ENCODE data around the gene U2AF2.
A peak's percentile ranks its signal among the peaks of the same experiment; 100 is the strongest.

The U2AF2 gene

GRCh38 chr19:55650602-55651230, 4.1 kb upstream of the U2AF2 start:
- no peak overlapping the region for H3K4me3 ChIP-seq (ENCODE audit: low read depth, low read length)

DNA sequence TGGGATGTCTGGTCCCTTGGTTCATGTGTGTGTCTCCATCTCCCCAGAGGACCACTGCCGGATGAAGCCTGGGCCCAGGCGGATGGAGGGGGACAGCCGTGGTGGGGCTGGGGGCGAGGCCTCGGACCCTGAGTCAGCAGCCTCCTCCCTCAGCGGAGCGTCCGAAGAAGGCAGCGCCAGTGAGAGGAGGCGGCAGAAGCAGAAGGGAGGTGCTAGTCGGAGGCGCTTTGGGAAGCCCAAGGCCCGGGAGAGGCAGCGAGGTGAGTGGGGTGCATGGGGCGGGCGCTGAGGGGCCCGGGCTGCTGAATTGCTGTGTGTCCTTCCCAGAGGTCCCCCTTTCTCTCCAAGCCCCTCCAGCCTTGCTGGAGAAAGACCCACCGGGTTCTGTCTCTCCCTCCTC, 3.6 kb upstream of the U2AF2 start:
- no peak for TF ChIP-seq ZNF10 (tag by site-specific recombination; IDR thresholded peaks at IDR 0.05)
- Histone ChIP-seq H3K36me3 (ENCODE audit: control insufficient read depth in 2 of 2, insufficient read depth in 1 of 2, low read length in 2 of 2) (peaks cover under 1 to 35% of the 10 kb centered on the region in 2 experiments; a peak in 2 of 3 replicates), H3K4me1 (ENCODE audit: control insufficient read depth, insufficient read depth, low read length) (peaks cover 8% of the 10 kb centered on the region; the same call in 1 of the 2 replicates), H3K27ac (ENCODE audit: extremely low read depth, low read depth, low read length) (no peak overlapping the region), H3K9me3 (ENCODE audit: control insufficient read depth, insufficient read depth, low read depth, low read length) (no peaks in the 10 kb centered on the region), H3K4me3 (ENCODE audit: low read depth, low read length) (no peak overlapping the region)
- ChIA-PET POLR2A (no interaction called here), CTCF (no interaction called here)

More at GRCh38 chr19:55650602-55651230, 4.1 kb upstream of the U2AF2 start:
- TF ChIP-seq, protein P1, sequence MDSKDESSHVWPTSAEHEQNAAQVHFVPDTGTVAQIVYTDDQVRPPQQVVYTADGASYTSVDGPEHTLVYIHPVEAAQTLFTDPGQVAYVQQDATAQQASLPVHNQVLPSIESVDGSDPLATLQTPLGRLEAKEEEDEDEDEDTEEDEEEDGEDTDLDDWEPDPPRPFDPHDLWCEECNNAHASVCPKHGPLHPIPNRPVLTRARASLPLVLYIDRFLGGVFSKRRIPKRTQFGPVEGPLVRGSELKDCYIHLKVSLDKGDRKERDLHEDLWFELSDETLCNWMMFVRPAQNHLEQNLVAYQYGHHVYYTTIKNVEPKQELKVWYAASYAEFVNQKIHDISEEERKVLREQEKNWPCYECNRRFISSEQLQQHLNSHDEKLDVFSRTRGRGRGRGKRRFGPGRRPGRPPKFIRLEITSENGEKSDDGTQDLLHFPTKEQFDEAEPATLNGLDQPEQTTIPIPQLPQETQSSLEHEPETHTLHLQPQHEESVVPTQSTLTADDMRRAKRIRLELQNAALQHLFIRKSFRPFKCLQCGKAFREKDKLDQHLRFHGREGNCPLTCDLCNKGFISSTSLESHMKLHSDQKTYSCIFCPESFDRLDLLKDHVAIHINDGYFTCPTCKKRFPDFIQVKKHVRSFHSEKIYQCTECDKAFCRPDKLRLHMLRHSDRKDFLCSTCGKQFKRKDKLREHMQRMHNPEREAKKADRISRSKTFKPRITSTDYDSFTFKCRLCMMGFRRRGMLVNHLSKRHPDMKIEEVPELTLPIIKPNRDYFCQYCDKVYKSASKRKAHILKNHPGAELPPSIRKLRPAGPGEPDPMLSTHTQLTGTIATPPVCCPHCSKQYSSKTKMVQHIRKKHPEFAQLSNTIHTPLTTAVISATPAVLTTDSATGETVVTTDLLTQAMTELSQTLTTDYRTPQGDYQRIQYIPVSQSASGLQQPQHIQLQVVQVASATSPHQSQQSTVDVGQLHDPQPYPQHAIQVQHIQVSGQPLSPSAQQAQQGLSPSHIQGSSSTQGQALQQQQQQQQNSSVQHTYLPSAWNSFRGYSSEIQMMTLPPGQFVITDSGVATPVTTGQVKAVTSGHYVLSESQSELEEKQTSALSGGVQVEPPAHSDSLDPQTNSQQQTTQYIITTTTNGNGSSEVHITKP (tag by site-specific recombination; IDR thresholded peaks at IDR 0.05): peak; percentile 45; the same call in 1 of the 2 replicates
- TF ChIP-seq, protein P2, sequence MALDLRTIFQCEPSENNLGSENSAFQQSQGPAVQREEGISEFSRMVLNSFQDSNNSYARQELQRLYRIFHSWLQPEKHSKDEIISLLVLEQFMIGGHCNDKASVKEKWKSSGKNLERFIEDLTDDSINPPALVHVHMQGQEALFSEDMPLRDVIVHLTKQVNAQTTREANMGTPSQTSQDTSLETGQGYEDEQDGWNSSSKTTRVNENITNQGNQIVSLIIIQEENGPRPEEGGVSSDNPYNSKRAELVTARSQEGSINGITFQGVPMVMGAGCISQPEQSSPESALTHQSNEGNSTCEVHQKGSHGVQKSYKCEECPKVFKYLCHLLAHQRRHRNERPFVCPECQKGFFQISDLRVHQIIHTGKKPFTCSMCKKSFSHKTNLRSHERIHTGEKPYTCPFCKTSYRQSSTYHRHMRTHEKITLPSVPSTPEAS (tag by site-specific recombination; IDR thresholded peaks at IDR 0.05): no peak
- TF ChIP-seq ZBTB21 (tag by site-specific recombination; IDR thresholded peaks at IDR 0.05): no peak
- ChIA-PET POLR2A (no interaction called here), CTCF (no interaction called here)
- Histone ChIP-seq H3K27ac (ENCODE audit: extremely low read depth, low read depth, low read length) (no peak overlapping the region), H3K4me1 (ENCODE audit: control insufficient read depth, insufficient read depth, low read length) (peaks cover 8% of the 10 kb centered on the region; the same call in 1 of the 2 replicates), H3K36me3 (ENCODE audit: control insufficient read depth in 2 of 2, insufficient read depth in 1 of 2, low read length in 2 of 2) (peaks cover 3 to 34% of the 10 kb centered on the region in 2 experiments; a peak in 2 of 3 replicates), H3K9me3 (ENCODE audit: control insufficient read depth, insufficient read depth, low read depth, low read length) (no peaks in the 10 kb centered on the region)

- no peak overlapping the region for H3K4me3 ChIP-seq (ENCODE audit: low read depth, low read length)
Observed at GRCh38 chr19:55652311-55653128, 2.3 kb upstream of the U2AF2 start.

More at GRCh38 chr19:55652311-55653128, 2.3 kb upstream of the U2AF2 start:
- no peaks in the 10 kb centered on the region for H3K9me3 ChIP-seq (ENCODE audit: control insufficient read depth, insufficient read depth, low read depth, low read length)
- TF ChIP-seq SP2 (tag by site-specific recombination; IDR thresholded peaks at IDR 0.05) (0 out of 2 replicates have a peak, but pooled peaks have one; percentile 5), ZFHX2 (tag by site-specific recombination; conservative IDR thresholded peaks at IDR 0.05) (peak; percentile 25; the same call in 1 of the 2 replicates), GLI4 (tag by site-specific recombination; IDR thresholded peaks at IDR 0.05) (no peak), EGR2 (tag by site-specific recombination; IDR thresholded peaks at IDR 0.05; ENCODE audit: low read depth) (peak; percentile 13; the same call in 1 of the 2 replicates), ZNF658 (tag by site-specific recombination; IDR thresholded peaks at IDR 0.05) (no peak), ZNF10 (tag by site-specific recombination; IDR thresholded peaks at IDR 0.05) (no peak), ZBTB44 (tag by site-specific recombination; IDR thresholded peaks at IDR 0.05) (no peak), ZNF248 (tag by site-specific recombination; IDR thresholded peaks at IDR 0.05) (no peak), ZNF112 (tag by site-specific recombination; IDR thresholded peaks at IDR 0.05) (no peak)
- TF ChIP-seq, protein P3, sequence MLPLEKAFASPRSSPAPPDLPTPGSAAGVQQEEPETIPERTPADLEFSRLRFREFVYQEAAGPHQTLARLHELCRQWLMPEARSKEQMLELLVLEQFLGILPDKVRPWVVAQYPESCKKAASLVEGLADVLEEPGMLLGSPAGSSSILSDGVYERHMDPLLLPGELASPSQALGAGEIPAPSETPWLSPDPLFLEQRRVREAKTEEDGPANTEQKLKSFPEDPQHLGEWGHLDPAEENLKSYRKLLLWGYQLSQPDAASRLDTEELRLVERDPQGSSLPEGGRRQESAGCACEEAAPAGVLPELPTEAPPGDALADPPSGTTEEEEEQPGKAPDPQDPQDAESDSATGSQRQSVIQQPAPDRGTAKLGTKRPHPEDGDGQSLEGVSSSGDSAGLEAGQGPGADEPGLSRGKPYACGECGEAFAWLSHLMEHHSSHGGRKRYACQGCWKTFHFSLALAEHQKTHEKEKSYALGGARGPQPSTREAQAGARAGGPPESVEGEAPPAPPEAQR (tag by site-specific recombination; IDR thresholded peaks at IDR 0.05): no peak
- CTCF ChIA-PET: interaction anchor here (0.8 to 3.4 kb wide), 5 partner anchors 10 to 158 kb away, joined by 3 to 34 read pairs (median 14); no protein-coding TSS in a partner anchor
- peaks cover 3% of the 10 kb centered on the region; the same call in 1 of the 2 replicates for H3K4me1 ChIP-seq (ENCODE audit: control insufficient read depth, insufficient read depth, low read length)
- H3K27ac ChIP-seq (ENCODE audit: extremely low read depth, low read depth, low read length): no peak overlapping the region
- peaks cover 3 to 48% of the 10 kb centered on the region in 2 experiments; a peak in 2 of 3 replicates for H3K36me3 ChIP-seq (ENCODE audit: control insufficient read depth in 2 of 2, insufficient read depth in 1 of 2, low read length in 2 of 2)
- POLR2A ChIA-PET: interaction anchor here (0.5 to 2.5 kb wide), 3 partner anchors 10 to 449 kb away, joined by 3 to 36 read pairs (median 15); partner anchors contain the start of gene ZNF581

All from HEK293 (cell line).